HFF-Myc (cell line): Measurements from ENCODE around the gene DMD.

ENCODE experiments used
- DNase-seq: peaks from one replicate; pipeline ENCODE4 v3.0.0-alpha.2; 2011; ENCODE audit warnings: low read depth; ENCODE audit errors: extremely low read depth
- H3K4me3 ChIP-seq: replicated peaks from 2 replicates; pipeline ENCODE4 v1.5.1; 2011; ENCODE audit warnings: low read depth, mild to moderate bottlenecking, control low read depth, low read length
- TF ChIP-seq, protein P1 (sequence below): IDR thresholded peaks from 2 replicates; pipeline ENCODE4 v1.5.1; 2012; ENCODE audit warnings: mild to moderate bottlenecking, low read depth, low read length, control low read depth; ENCODE audit errors: missing control alignments

DMD gene

DNA sequence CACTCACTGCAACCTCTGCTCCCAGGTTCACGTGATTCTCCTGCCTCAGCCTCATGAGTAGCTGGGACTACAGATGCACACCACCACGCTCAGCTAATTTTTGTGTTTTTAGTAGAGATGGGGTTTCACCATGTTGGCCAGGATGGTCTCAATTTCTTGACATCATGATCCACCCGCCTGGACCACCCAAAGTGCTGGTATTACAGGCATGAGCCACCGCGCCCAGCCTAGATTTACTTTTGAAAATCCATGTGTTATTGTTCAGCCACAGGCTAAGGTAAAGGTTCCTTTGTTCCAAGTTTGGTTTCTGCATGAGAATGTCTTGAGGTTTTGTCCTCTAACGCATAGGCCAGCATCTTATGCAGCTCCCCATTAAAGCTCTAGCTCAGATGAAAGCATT, 371.6 kb downstream of the DMD start:
- TF ChIP-seq, protein P1, sequence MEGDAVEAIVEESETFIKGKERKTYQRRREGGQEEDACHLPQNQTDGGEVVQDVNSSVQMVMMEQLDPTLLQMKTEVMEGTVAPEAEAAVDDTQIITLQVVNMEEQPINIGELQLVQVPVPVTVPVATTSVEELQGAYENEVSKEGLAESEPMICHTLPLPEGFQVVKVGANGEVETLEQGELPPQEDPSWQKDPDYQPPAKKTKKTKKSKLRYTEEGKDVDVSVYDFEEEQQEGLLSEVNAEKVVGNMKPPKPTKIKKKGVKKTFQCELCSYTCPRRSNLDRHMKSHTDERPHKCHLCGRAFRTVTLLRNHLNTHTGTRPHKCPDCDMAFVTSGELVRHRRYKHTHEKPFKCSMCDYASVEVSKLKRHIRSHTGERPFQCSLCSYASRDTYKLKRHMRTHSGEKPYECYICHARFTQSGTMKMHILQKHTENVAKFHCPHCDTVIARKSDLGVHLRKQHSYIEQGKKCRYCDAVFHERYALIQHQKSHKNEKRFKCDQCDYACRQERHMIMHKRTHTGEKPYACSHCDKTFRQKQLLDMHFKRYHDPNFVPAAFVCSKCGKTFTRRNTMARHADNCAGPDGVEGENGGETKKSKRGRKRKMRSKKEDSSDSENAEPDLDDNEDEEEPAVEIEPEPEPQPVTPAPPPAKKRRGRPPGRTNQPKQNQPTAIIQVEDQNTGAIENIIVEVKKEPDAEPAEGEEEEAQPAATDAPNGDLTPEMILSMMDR: no peak
- DNase-seq: no peak
- H3K4me3 ChIP-seq: no peak overlapping the region

DNA sequence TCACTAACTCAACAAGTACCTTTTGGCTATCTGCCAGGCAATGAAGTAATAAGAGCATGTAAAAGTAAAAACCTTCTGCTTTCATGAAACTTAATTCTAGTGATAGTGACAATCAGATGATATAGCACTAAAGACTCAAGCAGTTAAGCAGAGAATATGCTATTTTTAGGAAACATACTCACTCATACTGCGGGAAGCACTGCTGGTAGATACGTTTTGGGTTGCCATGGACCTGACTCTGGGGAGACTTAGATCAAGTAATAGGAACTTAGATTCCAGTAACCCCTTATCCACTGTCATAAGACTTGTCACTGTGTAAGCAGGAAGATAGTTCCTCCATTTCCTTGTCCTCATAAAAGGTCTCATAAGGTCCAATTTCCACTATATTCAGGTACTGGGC, 386.3 kb downstream of the DMD start:
- TF ChIP-seq, protein P1: no peak
- H3K4me3 ChIP-seq: no peak overlapping the region
- DNase-seq: no peak

DNA sequence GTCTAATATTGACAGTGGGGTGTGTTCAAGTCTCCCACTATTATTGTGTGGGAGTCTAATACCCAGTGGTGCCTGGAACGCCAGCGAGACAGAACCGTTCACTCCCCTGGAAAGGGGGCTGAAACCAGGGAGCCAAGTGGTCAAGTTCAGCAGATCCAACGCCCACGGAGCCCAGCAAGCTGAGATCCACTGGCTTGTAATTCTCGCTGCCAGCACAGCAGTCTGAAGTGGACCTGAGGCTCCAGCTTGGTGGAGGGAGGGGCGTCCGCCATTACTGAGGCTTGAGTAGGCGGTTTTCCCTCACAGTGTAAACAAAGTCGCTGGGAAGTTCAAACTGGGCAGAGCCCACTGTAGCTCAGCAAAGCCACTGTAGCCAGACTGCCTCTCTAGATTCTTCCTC, 407.3 kb downstream of the DMD start:
- TF ChIP-seq, protein P1: no peak
- no peak overlapping the region for H3K4me3 ChIP-seq
- no peak for DNase-seq

DNA sequence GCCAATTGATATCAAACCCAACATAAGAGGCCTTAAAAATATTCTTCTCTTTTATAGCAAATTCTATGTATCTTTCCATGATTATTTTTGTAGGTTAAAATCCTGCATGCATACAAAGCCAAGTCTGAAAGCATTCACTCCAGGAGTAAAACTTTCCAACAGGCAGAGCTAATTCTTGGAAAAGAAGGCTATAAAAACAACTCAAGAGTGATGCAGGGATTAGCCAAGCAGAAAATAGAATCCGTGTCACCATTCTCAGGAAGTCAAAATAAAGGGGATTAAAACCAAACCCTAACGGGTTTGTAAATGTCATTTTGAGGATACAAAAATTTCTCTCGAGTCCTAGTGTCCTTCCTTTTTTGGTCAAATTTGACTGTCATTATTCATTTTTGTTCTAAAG, 412.4 kb downstream of the DMD start:
- DNase-seq: no peak
- H3K4me3 ChIP-seq: no peak overlapping the region
- TF ChIP-seq, protein P1: no peak

DNA sequence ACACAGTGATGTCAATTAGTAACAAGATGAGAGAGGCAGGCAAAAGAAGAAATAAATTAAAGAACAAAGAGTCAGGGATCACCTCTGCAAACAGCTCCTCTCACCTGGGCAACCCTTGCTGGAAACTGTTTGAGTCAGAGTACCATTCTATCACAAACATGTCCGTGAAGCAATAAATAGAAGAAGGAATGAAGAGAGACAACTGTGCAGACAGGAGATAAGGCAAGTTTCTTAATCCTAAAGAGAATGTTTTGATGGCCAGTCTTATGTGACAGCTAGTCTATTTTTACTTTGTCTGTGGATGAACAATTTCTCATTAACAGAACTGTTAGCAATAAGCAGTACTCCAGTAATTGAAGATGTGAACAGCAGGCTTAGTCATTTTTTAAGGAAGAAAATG, 422.4 kb downstream of the DMD start:
- no peak for DNase-seq
- H3K4me3 ChIP-seq: no peak overlapping the region
- TF ChIP-seq, protein P1: no peak

DNA sequence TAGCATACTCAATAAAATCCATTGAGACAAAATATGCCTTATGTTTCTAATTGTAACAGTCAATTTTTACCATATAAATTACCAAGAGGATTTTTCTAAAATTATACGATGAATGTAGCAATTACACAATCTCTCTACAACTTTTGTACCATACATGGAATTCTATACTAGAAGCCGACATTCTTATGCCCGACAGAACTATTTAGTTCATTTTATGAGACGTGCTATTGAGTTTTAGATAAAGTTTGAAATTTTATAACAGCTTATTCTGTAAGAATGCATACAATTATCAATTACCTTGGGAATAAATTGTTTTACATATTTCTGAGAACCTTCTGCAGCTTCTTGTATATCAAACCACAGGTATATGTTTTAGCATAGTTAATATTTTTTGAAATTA, 431.2 kb downstream of the DMD start:
- DNase-seq: no peak
- H3K4me3 ChIP-seq: no peak overlapping the region
- TF ChIP-seq, protein P1: no peak

DNA sequence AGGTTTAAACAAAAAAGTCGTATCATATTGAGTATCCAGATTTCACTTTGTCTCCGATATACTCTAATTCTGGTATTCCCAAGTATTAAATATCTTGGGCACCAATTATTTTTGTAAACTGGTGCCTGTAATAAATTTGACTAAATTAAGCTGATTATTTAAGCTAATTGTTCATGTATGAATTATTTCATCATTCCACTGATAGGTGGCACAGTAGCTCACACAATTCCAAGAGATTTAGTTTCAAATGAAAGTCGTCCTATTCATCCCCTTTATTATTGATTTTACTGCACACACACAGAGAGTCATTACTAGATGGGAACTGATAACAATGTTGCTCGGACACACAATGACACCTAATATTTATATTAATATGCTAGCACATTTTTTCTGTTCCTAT, 432.4 kb downstream of the DMD start:
- H3K4me3 ChIP-seq: no peak overlapping the region
- DNase-seq: no peak
- TF ChIP-seq, protein P1: no peak
